IPS DF 4.7 (cell line): ENCODE data around the gene DSE.

Experiments
- DNase-seq: peaks from one replicate; pipeline ENCODE4 v3.0.0-alpha.2; 2013; ENCODE audit warnings: low spot score; ENCODE audit errors: extremely low read depth

Gene DSE

DNA sequence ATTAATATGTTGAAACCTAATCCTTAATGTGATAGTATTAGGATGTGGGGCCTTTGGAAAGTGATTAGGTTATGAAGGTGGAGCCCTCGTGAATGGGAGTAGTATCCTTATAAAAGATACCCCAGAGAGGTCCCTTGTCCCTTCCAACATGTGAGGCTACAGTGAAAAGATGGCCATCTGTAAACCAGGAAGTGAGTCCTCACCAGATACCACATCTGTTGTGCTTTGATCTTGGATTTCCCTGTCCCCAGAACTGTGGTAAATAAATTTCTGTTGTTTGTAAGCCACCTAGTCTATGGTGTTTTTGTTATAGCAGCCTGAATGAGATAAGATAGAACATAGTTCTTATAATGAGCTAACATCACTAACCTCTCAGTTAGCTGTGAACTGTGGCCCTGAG is 73.8 kb downstream of the DSE start:
- DNase-seq, result no peak

DNA sequence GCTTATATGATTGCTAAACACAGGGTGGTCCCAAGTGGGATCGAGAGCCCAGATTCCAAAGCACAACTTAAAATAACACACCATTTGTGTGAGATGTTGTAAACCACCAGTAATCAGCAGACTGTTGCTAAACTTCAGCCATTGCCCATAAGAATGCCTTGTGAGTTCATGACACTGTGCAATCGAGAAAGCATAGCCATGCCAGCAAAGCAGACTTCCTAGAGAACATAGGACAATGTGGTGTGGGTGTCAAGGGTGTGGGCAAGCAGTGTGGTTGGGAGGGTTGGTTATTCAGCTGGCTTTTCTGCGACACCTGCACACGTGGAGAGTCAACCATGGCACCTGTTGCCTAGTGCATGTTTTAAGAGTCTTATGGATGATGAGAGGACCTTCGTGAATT is 74.4 kb downstream of the DSE start:
- DNase-seq, result no peak

DNA sequence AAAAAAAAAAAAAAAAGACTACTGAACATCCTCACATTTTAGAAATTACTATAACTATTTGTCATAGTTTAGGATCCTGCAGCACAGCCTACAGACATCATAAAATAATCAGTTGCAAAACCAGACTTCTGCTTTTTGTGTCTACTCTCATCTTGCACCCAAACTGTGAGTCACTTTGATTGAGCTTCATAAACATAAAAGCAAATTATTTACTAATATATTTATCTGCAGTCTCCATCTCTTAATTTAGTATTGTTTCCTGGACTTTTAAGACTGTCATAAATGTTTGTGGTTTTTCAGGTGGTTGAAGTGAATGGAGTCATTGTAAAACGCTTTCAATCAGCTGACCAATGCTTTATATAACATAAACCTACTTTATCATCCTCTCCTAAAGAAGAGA is 75.7 kb downstream of the DSE start:
- no peak for DNase-seq

DNA sequence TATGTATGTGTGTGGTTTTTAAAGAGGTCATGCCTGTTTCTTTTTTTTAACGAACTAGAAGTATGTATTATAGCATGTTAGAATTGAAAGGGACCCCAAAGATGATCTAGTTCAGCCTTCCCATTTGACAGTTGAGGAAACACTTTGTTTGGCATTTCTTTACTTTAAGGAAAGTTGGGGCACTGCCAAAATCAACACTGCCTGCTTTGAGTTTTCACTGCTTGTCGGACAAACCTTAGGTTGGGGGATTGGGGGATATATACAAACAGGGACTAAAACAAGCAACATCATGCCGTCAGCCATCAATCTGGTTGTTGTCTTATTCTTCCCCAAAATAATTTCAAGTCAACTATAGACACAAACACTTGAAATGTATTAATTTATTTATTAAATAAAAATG is 76.3 kb downstream of the DSE start:
- DNase-seq, result no peak

DNA sequence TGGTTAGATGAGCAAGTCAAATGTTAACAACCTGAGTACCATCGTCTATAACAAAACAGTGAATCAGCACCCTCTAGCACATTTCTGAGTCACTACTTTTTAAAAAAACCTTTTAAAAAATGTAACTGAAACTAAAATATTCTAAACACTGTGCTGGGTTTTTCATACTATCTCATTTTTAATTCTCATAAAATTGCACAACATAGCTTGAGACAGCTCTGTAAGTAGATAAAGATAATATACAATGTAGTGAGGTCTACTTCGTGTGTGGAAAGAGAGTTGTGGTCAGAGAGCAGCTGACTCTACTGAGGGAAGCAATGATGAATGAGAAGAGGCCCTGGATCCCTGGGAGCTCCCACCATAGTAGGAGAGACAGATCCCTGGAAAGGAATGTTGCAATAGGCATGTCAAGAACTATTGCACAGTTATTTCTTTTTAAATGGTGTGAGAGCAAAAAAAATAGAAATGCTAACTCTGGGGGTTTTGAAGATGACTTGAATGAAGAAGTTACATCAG is 76.8 kb downstream of the DSE start:
- DNase-seq, result no peak

DNA sequence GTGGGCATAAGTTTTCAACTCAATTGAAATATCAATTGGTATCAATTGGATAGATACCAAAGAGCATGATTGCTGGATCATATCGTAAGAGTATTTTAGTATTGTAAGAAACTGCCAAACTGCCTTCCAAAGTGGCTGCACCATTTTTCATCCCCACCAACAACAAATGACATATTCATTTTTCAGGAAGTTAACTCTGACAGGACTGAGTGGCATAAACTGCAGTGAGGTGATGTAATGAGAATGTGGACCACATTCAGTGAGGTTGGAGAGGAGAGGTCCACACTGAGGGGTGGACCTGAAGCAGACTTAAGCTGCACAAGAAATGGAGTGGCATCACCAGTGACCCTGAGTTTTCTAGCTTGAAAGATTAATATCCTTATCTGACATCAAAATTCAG is 78.8 kb downstream of the DSE start:
- no peak for DNase-seq

DNA sequence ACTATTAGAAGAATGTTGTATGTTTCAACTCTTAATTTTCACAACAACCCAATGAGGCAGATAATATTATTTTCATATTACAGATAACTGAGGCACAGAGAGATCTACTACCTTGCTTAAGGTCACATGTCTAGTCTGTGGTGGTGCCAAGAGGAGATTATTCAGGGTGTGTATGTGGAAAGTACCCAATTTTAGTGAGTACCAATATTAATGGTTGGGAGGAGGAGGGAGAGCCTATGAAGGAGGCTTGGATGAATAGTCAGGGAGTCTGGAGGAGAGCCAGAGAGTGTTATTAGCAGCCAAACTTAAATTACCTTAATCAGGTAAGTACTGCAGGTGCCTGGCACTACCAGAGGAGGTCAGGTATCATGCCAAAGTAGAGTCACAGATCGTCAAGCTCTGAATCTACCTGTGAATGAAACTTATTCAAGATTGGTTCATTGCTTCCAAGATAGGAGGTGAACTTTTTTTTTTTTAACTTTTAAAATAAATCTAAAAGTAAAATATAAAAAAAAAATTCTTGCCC is 79.5 kb downstream of the DSE start:
- no peak for DNase-seq

DNA sequence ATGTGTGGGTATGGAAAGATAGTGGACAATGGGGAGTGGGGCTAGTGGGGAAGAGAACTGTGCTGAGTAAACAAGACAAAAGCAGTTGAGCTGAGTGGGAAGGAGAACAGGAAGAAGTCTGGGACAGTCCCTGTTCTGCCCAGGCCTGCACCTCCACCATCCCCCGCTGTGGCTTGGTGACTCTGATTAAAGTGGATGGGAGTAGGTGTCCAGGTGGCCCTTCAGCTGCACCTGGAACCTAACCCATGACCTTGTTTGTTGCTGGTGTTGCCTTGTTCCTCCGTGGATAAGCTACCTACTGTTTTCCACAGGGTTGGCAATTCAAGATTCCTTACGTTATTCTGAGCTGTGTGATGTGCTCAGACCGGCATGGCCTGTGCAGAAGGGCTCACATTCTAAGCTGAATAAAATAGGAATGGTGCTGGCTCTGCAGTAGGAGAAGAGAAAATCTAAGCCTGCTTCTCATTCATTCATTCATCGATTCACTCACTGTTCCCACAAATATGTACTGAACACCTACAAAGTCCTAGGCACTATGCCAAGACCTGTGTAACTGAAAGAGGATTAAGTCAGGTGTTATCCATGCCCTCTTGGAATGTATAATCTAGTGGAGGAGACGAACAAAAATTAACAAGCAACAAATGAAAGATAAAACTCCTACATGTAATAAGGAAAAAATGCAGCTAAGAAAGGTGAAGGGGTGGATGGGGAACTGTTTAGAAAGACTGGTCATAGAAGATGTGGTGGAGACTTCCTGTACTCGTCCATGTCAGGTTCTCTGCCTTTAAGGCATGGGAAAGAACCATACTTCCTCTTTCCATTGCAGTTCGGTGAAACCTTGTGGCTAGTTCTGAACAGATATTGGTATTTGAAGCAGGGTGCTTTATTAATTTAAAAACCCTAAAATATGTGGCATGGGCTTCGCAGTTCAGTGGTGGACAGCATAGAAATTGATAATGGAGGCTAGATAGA is 80.3 kb downstream of the DSE start:
- DNase-seq, result no peak

DNA sequence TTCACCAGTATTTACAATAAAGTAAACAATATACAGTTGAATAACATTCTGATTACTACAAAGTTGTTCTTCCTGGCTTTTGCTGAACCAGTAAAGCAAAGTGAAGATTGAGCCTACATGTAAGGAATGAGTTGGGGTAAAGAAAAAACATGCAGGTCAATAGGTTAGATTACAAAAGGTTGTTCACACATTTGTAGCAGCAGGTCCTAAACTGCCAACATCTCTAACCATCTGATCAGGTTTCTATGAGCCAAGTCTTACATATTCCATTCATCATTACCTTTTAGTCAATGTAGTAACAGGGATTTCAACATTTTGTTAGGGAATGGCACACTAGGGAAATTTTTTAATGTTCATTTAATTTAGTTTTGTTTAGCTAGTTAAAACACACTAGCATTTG is 81.2 kb downstream of the DSE start:
- DNase-seq, result no peak

DNA sequence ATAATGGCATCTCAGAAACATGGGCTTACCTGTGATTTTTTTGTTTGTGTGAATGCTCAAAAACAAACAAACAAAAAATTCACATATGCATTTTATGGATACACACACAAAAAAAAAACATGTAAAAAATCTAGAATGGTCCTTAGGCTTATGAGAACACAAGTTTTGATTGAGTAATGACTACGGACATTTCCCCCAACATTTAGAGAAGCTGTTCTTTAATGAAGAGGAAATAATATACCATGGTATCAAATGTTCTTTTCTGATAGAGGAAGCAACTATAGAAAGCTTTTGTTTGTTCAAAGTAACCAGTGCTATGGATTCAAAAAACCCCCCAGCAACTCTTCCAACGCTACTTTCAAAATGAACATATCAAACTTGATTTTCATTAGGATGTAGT is 81.8 kb downstream of the DSE start:
- DNase-seq, result no peak

DNA sequence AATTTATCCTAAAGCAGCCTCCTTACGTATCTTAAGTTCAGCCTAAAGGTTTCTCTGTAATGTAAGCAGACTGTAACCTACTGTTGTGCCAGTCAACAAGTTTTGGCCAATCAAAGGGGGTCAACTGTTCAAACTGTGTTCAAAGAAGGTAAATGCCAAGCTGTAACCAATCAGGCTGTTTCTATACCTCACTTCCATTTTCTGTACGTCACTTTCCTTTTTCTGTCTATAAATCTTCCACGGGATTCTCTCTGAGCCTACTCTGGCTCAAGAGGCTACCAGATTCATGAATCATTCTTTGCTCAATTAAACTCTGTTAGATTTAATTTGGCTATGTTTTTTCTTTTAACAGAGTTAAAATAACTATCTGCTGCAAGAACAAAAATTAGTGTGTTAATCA is 85.4 kb downstream of the DSE start:
- no peak for DNase-seq

DNA sequence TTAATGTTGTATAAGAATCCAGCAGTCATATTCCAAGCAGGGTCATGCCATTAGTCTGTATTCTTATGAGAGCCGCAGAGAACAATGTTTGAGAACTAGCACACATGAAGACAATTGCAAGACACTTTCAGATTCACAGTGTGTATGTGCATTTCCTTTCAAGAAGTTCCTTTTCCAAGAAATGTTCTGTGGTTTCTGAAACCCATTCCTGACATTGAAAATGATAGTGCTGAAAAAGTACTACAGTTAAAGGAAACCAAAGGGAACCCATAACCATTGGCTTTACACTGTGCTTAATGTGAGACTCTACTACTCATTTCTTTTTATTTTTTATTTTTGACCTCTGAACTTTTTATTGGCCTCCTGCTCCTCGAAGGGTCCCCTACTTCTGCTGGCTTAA is 86.2 kb downstream of the DSE start:
- DNase-seq, result no peak

DNA sequence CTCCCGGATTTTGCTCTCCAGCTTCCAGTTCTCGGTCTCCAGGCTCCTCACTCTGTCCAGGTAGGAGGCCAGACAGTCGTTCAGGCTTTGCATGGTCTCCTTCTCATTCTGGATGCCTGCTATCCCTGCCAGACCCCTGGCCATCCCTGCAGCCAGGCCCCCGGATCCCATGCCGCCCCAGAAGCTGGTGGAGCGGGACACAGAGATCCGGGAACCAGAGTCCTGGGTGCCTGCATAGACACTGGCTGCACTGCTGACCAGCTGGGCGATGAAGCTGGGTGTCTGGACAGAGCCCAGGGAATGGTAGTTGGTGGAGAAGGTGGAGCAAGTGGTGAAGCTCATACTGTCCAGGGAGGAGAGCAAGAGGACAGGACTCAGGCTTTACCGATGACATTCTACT is 87.5 kb downstream of the DSE start:
- no peak for DNase-seq

DNA sequence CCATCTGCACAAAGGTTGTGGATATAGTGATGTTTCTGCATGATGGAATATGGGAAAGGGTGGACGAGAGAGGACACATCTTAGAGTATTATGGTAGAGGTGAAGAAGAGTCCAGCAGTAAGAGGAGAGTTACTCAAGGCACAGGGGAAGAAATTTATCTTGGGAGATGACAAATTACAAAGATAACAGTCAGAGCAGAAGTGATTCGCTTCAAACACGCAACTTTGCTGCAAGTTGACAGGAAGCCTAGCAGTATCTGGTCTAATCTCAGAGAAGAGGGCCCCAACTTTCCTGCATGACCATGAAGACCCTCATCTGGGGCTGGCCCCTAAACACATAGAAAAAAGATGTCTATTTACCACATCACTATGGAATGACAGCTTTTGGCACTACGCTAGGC is 89.2 kb downstream of the DSE start:
- DNase-seq, result no peak

DNA sequence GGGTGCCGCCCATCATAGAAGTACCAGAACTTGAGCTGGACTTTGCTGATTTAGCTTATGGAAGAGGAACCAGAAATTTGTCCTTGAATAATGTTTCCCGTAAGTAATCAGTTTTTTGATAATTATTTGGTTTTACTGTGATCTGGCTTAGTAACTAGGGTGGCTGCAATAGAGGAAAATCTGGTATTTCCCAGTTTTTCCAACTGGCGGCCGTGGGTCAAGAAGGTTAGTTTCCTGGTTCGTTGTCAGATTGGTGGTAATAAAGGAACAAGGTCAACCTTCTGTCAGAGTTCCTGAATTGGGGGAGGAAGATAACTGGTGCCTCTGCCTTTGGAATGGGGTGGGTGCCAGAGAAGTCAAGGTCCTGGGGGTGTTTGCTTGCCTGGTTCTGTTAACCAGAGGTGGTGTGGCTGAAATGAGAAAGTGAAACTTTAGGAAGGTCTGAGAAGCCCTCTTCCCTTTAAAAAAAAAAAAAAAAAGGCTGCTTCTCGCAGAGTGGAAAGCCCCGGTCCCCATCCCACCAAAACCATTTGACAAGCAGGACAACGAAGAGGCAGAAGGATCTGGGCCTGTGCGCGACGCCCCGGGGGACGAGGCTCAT is 90.7 kb downstream of the DSE start, which contains the start of gene CALHM6:
TSS of gene CALHM6 (plus strand) at position 45 of the 601 bp plus-strand sequence. CDS start at position 600, 555 bp downstream.
- no peak for DNase-seq

DNA sequence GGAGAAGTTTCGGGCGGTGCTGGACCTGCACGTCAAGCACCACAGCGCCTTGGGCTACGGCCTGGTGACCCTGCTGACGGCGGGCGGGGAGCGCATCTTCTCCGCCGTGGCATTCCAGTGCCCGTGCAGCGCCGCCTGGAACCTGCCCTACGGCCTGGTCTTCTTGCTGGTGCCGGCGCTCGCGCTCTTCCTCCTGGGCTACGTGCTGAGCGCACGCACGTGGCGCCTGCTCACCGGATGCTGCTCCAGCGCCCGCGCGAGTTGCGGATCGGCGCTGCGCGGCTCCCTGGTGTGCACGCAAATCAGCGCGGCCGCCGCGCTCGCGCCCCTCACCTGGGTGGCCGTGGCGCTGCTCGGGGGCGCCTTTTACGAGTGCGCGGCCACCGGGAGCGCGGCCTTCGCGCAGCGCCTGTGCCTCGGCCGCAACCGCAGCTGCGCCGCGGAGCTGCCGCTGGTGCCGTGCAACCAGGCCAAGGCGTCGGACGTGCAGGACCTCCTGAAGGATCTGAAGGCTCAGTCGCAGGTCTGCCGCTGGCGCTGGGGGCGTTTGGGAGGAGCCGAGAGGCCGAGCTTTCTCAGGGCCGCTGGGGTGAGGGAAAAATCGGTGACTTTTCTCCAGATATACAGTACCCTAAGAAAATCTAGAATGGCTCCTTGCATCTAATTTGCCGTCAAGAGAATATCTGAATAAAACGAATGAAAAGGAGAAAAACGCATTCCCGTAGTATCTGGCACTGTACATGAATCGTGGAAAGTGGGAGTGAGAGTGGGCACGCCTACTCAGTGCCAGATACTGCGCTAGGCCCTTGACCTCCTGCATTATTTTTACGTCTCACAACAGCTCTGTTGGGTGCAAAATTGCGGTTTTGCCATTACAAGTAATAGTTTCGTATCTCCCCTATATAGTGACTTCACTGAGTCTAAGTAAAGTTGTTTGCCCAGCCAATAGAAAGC is 91.5 kb downstream of the DSE start:
- no peak for DNase-seq

DNA sequence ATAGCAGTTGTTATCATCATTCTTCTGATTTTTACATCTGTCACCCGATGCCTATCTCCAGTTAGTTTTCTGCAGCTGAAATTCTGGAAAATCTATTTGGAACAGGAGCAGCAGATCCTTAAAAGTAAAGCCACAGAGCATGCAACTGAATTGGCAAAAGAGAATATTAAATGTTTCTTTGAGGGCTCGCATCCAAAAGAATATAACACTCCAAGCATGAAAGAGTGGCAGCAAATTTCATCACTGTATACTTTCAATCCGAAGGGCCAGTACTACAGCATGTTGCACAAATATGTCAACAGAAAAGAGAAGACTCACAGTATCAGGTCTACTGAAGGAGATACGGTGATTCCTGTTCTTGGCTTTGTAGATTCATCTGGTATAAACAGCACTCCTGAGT is 92.6 kb downstream of the DSE start:
- DNase-seq, result no peak

DNA sequence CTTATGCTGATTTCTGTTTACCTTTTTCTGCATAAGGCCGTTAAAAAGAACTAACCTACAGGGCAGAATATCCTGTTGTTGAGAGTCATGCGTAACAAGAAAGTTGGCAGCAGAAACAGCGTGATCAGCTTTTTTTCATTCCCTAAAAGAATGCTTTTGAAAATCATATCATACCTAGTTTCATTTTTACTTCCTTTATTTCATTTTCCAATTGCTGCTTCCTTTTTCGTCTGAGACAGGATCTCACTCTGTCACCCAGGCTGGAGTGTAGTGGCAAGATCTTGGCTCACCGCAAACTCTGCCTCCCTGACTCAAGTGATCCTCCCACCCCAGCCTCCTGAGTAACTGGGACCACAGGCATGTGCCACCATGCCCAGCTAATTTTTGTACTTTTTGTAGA is 94.5 kb downstream of the DSE start:
- DNase-seq, result no peak

DNA sequence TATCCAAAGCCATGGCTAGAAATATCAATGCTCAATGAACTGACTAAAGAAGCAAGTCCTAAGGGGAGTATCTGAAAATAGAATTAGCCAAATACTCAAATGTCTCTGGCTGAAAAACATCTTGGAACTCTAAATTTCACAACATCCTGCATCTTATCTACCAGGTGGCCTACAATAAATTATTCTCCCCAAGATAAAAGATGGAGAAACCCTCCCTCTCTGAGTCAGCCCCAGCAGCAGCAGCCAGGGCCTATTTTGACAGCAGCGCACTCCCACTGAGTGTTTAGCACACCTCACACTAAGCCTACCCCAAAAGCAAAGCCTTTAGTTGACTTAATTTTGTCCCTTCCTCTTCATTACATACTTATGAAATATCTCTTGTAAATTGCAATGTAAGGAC is 96.3 kb downstream of the DSE start:
- no peak for DNase-seq

DNA sequence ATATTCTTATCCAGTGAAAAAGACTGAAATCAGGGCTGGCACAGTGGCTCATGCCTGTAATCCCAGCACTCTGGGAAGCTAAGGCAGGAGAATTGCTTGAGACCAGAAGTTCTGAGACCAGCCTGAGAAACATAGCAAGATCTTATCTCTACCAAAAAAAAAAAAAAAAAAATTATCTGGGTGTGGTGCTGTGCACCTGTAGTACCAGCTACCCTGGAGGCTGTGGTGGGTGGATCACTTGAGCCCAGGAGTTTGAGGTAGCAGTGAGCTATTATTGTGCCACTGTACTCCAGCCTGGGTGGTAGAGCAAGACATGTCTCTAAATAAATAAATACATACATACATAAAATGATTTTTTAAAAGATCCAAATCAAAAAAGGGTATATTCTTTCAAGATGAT is 96.8 kb downstream of the DSE start:
- no peak for DNase-seq

DNA sequence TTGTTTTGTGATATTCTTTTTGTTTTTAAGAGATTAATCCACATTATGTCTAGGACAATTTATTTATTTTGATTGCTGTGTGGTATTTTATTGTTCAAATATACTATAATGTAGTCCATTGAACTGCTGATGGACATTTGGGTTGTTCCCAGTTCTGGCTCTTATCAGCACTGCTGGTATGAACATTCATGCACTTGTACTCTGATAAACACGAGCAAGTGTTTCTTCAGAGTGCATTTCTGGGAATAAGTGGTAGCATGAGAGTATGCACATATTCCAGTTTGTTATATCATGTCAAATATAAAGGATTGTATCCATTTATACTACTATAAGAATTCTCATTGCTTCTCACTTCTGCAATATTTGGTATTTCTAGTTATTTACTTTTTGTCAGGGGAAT is 97.5 kb downstream of the DSE start:
- DNase-seq, result no peak
